ENCODE results near the gene CD74. TPM values are rescaled to one million over a fixed set of nuclear protein-coding genes. Genes with fewer than 3 reads are reported as not detected.

Gene CD74
- total RNA-seq, 4 donors from 2014 or later, result 123 to 291 (median 160) TPM

- intact Hi-C loops (cut with DNase I; ENCODE audit: low total_unique reads), result loop anchor here (10.0 kb wide), 1 partner anchor 230 kb away; no protein-coding TSS in a partner anchor
- in situ Hi-C loops (cut with MboI; ENCODE audit: low sequenced_read_pairs in 4 of 4), result no loop called here
- TF ChIP-seq CTCF (IDR thresholded peaks at IDR 0.05 in 4 of 5, conservative IDR thresholded peaks at IDR 0.05 in 1 of 5), result no peak
- no peak for TF ChIP-seq POLR2A (IDR thresholded peaks at IDR 0.05)
- DNase-seq, result no peak
- Histone ChIP-seq H3K4me3 (no peak overlapping the region), H3K27me3 (no peaks in the 10 kb centered on the region), H3K27ac (no peak overlapping the region), H3K36me3 (peaks cover 0 to 49% of the 10 kb centered on the region in 2 donors), H3K4me1 (peaks cover 27% of the 10 kb centered on the region in 2 donors), H3K9me3 (no peaks in the 10 kb centered on the region)
- no peak for ATAC-seq
These were observed 32.1 kb upstream of the CD74 start for GRCh38 chr5:150444770-150445169.

DNA sequence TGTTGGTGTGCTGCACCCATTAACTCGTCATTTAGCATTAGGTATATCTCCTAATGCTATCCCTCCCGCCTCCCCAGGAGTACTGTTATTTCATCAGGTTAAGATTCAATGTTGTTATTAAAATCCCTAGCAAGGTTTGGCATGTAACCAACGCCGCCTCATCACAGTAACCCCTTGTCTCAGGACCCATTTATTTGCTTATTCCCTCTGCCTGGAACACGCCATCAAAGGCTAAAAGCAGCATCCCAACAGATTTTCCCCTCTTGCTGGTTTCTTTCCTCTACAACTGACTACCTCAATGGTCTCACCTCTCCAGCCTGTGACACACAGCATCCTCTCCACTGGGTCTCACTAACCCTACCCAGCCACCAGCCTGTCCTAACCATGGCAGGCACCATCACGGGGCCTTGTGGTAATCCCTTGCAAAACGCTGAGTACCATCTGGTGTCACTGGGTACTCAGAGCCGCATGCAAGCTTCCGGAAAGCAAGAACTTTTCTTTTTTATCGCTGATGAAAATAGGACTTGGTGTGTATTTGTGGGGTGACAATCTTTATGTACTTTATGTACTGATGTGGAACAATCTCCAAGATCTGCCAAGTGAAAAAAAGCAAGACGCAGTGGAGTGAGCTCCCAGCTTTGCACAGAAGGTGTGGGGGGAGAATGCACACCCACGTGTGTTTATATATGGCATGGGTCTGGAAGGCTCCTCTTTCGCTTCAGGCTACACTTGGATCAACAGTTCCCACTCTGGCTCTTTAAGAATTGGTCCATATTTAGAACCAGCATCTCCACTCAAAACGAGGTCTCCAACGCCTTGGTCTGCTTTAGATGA lies 30.7 kb upstream of the CD74 start:
- in situ Hi-C loops (cut with MboI; ENCODE audit: low sequenced_read_pairs in 4 of 4), result no loop called here
- H3K27ac ChIP-seq, result no peak overlapping the region
- peaks cover 22 to 23% of the 10 kb centered on the region in 2 donors for H3K4me1 ChIP-seq
- H3K4me3 ChIP-seq, result no peak overlapping the region
- no peak for TF ChIP-seq CTCF (IDR thresholded peaks at IDR 0.05 in 4 of 5, conservative IDR thresholded peaks at IDR 0.05 in 1 of 5)
- TF ChIP-seq POLR2A (IDR thresholded peaks at IDR 0.05), result no peak
- ATAC-seq (no peak), DNase-seq (no peak)
- H3K9me3 ChIP-seq, result no peaks in the 10 kb centered on the region
- intact Hi-C loops (cut with DNase I; ENCODE audit: low total_unique reads), result loop anchor here (10.0 kb wide), 1 partner anchor 231 kb away; no protein-coding TSS in a partner anchor
- H3K27me3 ChIP-seq, result no peaks in the 10 kb centered on the region
- H3K36me3 ChIP-seq, result peaks cover 0 to 49% of the 10 kb centered on the region in 2 donors

- H3K9me3 ChIP-seq, result no peaks in the 10 kb centered on the region
- H3K27me3 ChIP-seq, result no peaks in the 10 kb centered on the region
- no peak for TF ChIP-seq CTCF (IDR thresholded peaks at IDR 0.05 in 4 of 5, conservative IDR thresholded peaks at IDR 0.05 in 1 of 5)
- TF ChIP-seq POLR2A (IDR thresholded peaks at IDR 0.05), result no peak
- H3K4me1 ChIP-seq, result peaks cover 15% of the 10 kb centered on the region in 2 donors
- DNase-seq, result no peak
- intact Hi-C loops (cut with DNase I; ENCODE audit: low total_unique reads), result loop anchor here (10.0 kb wide), 1 partner anchor 232 kb away; no protein-coding TSS in a partner anchor
- in situ Hi-C loops (cut with MboI; ENCODE audit: low sequenced_read_pairs in 4 of 4), result no loop called here
- no peak overlapping the region for H3K4me3 ChIP-seq
- ATAC-seq, result no peak
- peaks cover 0 to 46% of the 10 kb centered on the region in 2 donors for H3K36me3 ChIP-seq
- peak overlapping the region in 3 of 4 donors; percentile 54 to 61 (median 57) for H3K27ac ChIP-seq
These were observed 30.0 kb upstream of the CD74 start for GRCh38 chr5:150442699-150443080.

GRCh38 chr5:150441813-150442698 lies 29.3 kb upstream of the CD74 start:
- ATAC-seq (peak; percentile 86 to 90), DNase-seq (peak; percentile 31 to 60)
- H3K4me1 ChIP-seq, result peaks cover 10 to 14% of the 10 kb centered on the region in 2 donors
- peak overlapping the region; percentile 37 to 61 (median 56) for H3K27ac ChIP-seq
- H3K4me3 ChIP-seq, result no peak overlapping the region
- in situ Hi-C loops (cut with MboI; ENCODE audit: low sequenced_read_pairs in 4 of 4) (no loop called here), intact Hi-C loops (cut with DNase I; ENCODE audit: low total_unique reads) (loop anchor here (10.0 kb wide), 1 partner anchor 233 kb away; no protein-coding TSS in a partner anchor)
- no peaks in the 10 kb centered on the region for H3K27me3 ChIP-seq
- H3K9me3 ChIP-seq, result no peaks in the 10 kb centered on the region
- H3K36me3 ChIP-seq, result peaks cover 0 to 39% of the 10 kb centered on the region in 2 donors
- TF ChIP-seq CTCF (IDR thresholded peaks at IDR 0.05 in 4 of 5, conservative IDR thresholded peaks at IDR 0.05 in 1 of 5) (no peak), POLR2A (IDR thresholded peaks at IDR 0.05) (no peak)

Measured in gastrocnemius medialis (tissue), 4 donors.